ENCODE results near the gene SENP6.

SENP6 gene

GRCh38 chr6:75748743-75749538, 147.3 kb downstream of the SENP6 start, which contains the start of gene MYO6:
Gene MYO6, plus strand, starts transcription at chr6:75749239. Its CDS starts 68,309 bp downstream, at chr6:75817548.
- DNase-seq (ENCODE audit: low spot score): peak; percentile 24

DNA sequence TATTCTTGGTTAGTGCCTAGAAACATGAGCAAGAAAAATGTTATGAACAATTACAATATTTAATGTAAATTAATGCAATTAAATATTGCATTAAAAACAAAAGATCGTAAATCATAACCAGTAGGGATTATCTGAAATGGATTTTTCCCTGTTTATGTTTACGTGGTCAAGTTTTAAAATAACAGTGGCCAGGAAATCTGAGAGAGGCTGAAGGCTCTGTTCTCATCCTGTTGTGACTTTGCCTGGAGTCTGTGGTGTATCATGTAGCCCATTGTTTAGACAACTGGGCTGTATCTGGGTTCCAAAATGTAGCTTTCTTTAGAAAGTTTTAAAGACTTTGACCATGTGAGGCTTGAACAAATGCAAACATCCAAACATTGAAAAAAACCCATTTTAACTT, 149.8 kb downstream of the SENP6 start:
- DNase-seq (ENCODE audit: low spot score): no peak

DNA sequence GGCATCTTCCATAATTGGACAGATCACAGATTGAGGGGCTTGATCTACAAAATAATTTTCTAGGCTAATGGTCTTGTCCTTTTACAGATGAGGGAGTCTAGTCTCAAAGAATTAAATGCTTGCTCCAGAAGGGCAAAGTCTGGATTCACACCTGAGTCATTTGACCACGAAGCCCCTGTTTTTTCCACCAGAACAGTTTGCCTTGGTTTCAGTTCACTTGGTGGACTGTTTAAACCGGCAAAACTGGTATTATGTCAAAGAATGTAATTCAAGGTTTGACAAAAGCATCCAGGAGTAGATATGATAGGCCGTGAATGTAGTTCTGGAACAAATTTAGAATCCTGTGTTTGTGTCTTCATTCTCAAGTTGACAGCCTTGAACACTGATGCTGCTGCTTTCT, 150.7 kb downstream of the SENP6 start:
- no peak for DNase-seq (ENCODE audit: low spot score)

GRCh38 chr6:75755704-75756103, 154.0 kb downstream of the SENP6 start:
- no peak for DNase-seq (ENCODE audit: low spot score)

- no peak for DNase-seq (ENCODE audit: low spot score)
Measured at GRCh38 chr6:75757295-75757694, 155.6 kb downstream of the SENP6 start.

DNA sequence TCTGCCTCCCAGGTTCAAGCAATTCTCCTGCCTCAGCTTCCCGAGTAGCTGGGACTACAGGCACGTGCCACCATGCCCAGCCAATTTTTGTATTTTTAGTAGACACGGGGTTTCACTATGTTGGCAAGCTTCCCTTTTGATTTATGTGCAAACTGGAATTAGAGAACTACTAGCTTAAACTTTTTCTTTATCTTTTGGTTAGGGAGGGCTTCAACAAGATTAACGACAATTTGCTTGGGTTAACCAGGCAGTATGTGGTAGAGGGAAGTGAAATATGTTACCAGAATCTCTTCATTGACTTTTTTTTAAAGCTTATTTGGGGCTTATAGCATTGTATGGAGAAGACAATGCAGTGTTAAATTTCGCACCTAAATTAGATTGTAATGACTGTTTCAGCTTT, 156.4 kb downstream of the SENP6 start:
- no peak for DNase-seq (ENCODE audit: low spot score)

DNA sequence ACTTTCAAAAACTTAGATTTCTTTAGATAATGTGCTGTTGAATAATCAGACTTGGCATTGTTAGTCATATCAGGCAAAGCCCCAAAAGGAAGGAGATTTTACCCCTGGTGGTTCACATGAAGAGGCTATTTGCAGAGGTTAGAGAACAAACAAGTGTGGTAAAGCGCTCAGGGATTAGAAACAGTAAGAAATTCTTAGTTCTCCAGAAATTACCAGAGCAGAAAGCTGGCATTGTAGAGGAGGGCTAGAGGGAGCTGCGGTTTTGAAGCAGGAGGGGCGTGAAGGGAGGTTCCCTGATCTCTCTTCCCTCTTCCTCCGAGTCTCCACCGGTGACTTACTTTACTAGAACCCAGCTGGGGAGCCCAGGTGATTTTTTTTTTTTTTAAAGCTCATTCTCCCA, 157.5 kb downstream of the SENP6 start:
- DNase-seq (ENCODE audit: low spot score): no peak

GRCh38 chr6:75760320-75760719, 158.6 kb downstream of the SENP6 start:
- no peak for DNase-seq (ENCODE audit: low spot score)

DNA sequence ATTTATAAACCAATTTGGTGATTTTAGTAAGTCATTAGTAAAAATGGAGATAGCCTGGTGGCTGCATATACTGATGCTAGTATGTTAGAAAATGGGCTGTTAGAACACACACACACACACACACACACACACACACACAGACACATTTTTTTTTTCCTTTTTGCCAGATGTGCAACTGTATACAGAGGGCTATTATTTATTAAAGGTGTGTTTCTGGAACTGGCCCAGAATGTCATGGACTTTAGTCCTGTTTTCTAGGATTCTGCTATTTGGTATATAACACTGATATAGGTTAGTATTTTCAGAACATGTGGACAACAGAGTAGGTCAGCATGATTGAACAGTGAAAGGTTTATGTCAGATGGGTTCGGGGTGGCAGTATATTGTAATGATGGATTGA, 159.8 kb downstream of the SENP6 start:
- no peak for DNase-seq (ENCODE audit: low spot score)

- no peak for DNase-seq (ENCODE audit: low spot score)
Measured at GRCh38 chr6:75762063-75762462, 160.4 kb downstream of the SENP6 start.

DNA sequence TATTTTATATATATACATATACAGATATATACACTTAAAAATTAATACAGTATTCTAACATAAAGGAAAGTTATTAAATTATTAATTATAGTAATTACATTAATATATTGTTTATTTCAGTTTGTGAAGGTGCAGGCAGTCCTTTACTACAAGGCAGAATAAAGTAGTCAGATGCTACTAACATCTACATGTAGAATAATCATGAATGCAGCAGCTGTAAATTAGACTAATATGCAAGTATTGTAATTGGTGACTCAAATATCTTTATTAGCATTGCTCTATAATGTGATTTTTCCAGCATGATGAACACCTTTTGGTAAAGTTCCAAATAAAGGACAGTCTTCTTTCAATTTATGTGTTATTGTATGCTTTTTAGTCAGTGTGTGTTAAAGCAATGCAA, 164.7 kb downstream of the SENP6 start:
- no peak for DNase-seq (ENCODE audit: low spot score)
